ENCODE data around the gene SCD.

Gene SCD

GRCh38 chr10:100340948-100341847, 5.8 kb upstream of the SCD start:
- peak; percentile 65 to 86 for DNase-seq

DNA sequence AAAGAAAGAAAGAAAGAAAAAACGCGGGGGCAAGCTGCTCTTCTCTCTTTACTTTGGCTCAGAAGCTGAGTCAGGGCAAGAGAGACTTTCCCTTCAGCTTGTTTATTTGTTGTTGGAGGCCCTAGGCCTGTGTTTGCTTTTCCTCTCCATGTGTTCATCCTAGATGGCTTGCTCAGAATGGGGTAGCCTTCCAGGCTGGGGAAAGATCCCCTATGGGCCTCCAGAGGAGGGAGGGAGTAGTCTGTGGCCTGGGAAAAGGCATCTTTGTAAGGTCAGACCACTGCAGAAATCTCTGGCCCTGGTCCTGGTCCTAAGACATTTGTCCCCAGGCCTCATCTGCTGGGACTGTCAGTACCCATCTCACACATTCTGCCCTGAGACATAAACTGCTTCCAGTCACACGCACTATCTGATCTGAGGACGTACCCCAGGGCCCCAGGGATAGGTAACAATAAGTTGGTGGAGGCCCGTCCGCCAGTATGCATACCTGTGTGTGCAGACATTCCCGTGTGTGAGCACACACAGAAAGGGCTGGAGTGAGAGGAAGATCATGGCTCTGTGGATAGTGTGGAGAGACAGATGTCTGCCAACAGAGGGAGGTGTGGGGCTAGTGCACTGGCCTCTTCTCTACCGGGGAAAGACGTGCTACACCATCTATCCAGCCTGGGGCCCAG, 4.9 kb upstream of the SCD start:
- DNase-seq, result peak; percentile 24 to 35

- DNase-seq, result no peak
Measured at GRCh38 chr10:100342627-100342972, 4.4 kb upstream of the SCD start.

DNA sequence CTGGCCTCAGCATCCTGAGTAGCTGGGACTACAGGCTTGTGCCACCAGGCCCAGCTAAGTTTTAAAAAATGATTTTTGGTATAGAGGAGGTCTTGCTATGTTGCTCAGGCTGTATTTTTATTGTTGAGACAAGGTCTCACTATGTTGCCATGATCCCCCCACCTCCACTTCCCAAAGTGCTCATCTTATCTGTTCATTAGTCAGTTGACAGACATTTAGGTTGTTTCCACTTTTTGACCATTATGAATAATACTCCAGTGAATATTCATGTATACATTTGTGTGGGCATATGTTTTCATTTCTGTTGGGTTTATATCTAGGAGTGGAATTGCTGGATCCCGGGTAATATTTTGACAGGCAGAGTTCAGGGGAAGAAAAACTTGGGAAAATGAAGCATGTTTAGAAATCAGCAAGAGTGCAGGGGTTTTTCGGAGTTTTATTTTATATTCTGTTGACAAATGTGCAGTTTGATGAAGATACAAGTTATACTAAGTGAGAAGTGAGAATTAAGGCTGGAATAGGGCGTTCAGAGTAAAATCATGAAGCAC, 2.7 kb upstream of the SCD start:
- no peak for DNase-seq

DNA sequence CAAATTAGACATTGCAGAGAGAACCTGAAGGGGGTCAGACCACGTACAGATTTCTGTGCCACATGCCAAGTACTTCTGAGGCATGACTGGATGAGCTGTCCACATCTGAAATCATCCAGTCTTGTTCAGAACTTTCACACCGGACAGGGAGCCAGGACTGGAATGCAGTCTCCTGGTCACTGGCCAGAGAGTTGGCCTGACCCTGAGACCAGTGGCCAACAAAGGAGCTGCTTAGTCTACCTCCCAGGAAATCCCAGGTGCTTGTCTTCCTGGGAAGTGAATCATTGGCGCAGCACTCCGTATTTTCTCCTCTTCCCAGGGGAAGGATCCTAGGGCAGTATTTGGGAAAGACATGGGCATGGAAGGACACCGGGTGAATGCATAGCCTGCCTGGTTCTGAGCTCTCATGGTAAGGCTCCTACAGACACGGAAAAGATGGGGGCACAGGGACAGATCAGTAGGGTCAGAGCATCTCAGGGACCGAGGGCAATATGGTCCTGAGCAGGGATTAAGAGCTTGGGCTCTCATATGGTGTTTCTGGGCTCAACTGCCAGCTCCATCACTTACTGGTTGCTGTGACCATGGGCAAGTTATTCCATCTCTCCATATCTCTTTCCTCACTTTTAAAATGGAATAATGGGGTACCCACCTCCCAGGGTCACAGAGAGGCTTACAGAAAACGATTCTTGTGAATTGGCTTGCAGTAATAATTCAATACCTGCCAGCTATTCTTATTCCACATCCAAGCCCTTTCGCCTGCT, 1.3 kb upstream of the SCD start:
- no peak for DNase-seq

DNA sequence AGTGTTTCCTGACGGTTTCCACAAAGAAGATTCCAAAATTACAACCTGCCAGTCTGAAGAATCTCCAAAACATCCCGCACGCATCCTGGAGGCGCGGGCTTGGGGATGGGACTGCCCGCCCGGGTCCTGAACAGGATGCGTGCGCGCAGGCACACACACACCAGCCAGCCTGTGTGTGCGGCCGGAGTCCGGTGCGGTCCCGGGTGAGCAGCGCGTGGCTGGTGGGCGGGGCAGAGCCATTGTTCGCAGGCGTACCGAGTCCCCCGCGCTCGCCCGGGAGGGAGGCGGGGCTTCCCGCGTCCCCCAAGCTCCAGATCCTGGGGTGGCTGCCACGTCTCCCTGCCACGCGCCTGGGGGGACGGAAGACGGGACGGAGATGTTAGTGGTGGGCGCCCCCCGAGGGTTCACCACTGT, 675 bp upstream of the SCD start:
- peak; percentile 66 to 68 for DNase-seq

GRCh38 chr10:100347568-100348195, 649 bp downstream of the SCD start:
- DNase-seq, result peak in 1 of 2 experiments; percentile 9

DNA sequence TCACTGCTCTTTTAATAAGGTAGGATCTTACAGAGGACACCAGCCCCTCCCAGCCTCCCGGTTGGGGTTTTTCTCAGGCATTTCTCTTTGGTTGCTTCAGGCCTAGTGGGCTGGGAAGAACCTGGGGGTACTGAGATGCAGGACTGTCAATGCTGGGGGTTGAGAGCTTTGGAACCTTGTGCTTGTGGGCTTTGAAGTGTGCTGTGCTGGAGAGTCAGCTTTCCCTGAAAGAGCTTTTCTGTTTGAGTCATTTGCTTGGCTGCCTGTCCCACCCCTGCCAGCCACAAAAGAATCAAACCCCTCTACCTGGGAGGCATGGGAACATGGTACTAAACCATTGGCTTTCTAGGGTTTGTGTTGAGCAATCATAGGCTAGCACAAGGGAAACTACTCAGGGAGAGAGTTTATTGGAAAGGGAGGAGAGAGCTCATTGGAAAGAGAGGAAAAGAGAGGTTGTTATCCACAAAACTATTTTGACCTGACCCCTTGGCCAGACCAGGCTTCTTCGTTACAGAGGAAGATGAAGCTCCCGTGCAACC, 1.4 kb downstream of the SCD start:
- DNase-seq, result no peak

DNA sequence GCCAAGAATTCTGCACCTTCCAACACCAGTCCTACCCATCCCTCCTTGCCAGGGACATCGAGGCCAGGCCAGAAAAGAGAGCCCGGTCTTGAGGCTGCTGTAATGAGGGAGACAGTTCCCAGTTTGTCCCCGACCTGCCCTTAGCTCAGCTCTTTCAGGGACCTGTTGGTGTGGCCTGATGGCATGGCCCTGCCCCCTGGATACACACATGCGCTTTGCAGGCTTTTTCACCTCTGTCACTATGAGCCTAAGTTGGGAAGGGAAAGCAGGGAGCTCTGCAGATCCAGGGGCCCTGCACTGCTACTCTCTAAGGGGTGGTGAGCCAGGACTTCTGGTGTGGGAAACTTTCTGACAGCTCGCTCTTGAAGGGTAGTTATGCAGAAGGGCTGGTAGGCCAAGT, 2.1 kb downstream of the SCD start:
- DNase-seq, result no peak

DNA sequence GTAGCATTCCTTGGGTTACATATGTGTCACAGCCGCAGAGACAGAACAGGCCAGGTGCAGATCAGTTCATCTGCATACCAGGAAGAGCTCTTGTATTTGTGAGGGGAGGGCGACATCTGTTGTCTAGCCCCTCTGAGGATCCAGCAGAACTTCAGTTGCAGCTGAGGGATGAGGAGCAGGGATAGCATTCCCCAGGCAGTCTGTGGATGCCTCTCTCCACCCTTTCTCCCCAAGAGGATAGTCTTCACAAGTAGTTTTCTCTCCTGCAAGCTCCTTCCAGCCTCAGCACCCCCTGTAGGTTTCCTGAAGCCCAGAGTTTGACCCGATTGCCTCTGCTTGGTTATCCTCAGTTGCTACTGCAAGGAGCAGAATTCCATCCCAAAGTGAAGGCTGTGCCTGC, 2.6 kb downstream of the SCD start:
- DNase-seq, result no peak

- no peak for DNase-seq
Measured at GRCh38 chr10:100350914-100351485, 4.0 kb downstream of the SCD start.

DNA sequence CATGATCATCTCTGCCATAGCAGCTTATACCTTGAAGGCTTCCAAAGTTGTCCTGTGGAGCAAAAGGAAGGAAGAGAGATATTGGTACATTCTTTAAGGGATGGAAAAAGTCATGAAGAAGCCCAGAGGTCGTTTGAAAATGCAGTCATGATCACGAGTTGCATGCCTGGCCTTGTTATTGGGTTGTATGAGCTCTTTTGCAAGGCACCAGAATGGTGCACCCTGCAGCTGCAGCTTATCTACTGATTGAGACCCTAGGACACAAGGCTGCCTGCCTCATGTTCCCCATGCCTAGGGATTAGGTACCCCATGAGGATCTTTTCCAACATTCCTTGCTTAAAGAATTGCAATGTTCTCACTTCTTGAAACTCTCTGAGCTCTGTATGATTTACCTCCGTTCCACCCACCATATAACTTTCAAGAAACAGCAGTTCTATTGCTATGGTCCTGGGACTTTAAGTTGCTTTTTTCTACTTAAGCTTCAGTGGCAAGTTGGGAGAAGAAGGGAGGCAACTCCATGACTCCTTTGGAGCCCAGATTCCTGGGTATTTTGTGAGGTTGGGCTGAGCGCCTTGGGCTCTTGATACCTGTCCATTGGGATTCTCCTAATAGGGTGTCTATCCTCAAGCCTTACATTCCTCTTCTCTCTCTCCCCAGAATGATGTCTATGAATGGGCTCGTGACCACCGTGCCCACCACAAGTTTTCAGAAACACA, 6.9 kb downstream of the SCD start:
- no peak for DNase-seq

GRCh38 chr10:100355086-100355485, 8.1 kb downstream of the SCD start:
- no peak for DNase-seq

DNA sequence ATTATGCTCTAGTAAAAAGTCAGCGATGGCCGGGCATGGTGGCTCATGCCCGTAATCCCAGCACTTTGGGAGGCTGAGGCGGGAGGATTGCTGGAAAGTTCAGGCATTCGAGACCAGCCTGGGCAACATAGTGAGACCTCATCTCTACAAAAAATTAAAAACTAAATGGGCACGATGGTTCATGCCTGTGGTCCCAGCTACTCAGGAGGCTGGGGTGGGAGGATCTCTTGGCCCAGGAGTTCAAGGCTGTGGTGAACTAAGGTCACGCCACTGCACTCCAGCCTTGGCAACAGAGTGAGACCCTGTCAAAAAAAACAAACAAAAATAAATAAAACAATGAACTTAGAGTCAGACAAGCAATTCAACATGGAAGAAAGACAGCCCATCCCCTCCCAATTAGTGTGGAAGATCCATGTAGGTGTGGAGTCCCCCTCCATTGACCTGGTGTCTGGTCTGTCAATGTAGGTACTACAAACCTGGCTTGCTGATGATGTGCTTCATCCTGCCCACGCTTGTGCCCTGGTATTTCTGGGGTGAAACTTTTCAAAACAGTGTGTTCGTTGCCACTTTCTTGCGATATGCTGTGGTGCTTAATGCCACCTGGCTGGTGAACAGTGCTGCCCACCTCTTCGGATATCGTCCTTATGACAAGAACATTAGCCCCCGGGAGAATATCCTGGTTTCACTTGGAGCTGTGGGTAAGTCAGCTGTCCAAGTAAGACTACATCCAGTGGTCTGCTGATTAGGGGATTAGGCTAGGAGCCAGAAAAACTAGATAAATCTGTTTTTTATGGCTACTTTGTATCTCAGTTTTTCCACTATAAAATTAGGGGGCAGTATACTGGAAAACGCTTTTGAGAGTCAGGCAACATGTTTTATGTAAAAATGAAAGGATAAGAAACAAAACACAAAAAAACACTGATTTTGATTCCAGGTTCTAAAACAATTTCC, 9.3 kb downstream of the SCD start:
- no peak for DNase-seq

DNA sequence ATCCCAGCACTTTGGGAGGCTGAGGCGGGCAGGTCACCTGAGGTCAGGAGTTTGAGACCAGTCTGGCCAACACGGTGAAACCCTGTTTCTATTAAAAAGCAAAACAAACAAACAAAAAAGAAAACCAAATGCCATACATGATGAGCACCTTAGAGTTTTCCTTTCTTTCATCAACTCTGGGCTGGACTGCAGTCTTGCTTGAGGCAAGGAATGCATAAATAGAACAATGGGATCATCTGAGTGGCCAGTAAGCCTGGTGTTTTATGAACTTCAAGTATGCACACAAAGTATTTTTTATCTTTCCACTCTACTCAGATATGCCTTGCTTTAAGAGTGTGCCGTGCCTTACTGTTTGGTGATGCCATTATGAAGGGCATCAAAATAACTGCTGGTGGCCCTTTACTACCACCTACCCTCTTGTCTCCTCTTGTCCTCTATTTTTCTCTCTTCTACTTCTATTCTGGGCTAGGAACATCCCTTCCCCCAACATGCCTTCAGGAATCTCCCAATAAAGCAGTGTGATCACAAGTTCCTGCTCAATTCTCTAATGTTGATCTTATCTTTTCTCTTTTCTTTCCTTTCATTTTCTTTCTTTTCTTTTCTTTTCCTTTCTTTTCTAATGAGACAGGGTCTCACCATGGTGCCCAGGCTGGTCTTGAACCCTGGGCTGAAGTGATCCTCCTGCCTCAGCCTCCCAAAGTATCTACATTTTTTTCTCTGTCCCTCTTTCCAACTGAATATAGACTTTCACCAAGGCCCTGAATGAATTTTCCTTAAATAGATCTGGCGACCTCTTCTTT, 10.2 kb downstream of the SCD start:
- no peak for DNase-seq

DNA sequence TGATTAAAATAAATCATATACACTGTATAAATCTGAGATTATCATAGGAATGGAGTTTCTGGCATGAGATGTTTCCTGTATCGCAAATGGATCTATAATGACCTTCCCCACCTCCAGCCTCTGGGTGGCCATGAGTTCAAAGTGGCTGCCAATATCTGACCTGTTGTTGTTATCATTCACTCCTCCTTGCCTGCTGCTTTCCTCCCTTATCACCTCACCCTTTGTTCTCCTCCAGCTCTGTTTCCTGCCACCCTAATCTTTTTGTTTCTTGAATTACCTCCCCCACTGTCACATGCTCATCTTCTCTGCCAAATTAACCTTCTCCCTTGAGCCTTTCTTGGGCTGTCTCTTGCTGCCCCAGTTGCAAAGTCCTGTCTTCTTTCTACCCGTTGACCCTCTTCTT, 12.0 kb downstream of the SCD start:
- DNase-seq, result no peak

GRCh38 chr10:100359529-100360150, 12.6 kb downstream of the SCD start:
- DNase-seq, result no peak

DNA sequence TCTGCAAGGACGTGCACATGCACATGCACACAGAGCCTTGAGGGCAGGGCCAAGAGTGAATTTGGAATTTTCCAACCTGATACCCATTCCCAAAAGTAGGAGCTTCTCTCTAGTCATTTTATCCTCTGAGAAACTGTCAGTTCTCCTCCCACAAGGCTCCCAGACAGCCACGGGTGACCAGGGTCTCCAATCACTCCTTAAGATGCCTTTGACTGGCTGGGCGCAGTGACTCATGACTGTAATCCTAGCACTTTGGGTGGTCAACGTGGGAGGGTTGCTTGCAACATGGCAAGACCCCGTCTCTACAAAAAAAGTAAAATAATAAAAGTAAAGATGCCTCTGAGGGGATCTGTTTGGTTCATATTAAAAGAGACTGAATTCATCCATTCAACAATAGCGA, 13.2 kb downstream of the SCD start:
- DNase-seq, result no peak

Data from NCI-H2081 (cell line).